Measurements from ENCODE around the gene TP53I13. TPM values are rescaled to one million over a fixed set of nuclear protein-coding genes. Genes with fewer than 3 reads are reported as not detected.

TP53I13 gene
- total RNA-seq, 3 donors from 2014 or later: 43.9 to 75.4 (median 46.9) TPM

DNA sequence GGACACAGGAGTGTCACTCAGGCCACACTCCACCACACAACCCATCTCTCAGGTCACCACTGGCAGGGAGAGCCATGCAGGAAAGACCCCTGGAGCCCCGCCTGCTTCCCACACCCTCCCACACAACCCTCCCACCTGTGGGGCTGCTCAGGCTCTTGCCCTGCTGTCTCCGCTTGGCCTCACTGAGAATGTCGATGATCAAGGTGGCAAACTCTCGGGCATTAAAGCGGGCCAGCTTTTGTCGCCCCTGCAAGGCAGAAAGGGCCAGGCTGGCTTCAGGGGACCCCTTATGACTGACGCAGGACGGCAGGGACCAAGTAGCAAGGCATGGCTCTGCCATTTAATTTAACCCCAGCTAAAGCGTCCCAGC lies 8.5 kb downstream of the TP53I13 start:
- Histone ChIP-seq H3K36me3 (ENCODE audit: low read depth) (no peaks in the 10 kb centered on the region), H3K4me1 (ENCODE audit: low read depth) (peaks cover 12% of the 10 kb centered on the region), H3K9me3 (no peaks in the 10 kb centered on the region), H3K4me3 (no peak overlapping the region)
- DNase-seq: peak in 1 of 3 donors; percentile 26
- no peak for TF ChIP-seq CTCF (IDR thresholded peaks at IDR 0.05)
- ATAC-seq: no peak
- intact Hi-C loops (cut with DNase I, micrococcal nuclease): no loop called here

- no peak for TF ChIP-seq CTCF (IDR thresholded peaks at IDR 0.05)
- intact Hi-C loops (cut with DNase I, micrococcal nuclease): no loop called here
- ATAC-seq (no peak), DNase-seq (peak in 1 of 3 donors; percentile 25)
- Histone ChIP-seq H3K36me3 (ENCODE audit: low read depth) (no peaks in the 10 kb centered on the region), H3K4me3 (no peak overlapping the region), H3K4me1 (ENCODE audit: low read depth) (peaks cover 12% of the 10 kb centered on the region), H3K9me3 (no peaks in the 10 kb centered on the region)
Measured at GRCh38 chr17:29577385-29578211, 9.1 kb downstream of the TP53I13 start.

DNA sequence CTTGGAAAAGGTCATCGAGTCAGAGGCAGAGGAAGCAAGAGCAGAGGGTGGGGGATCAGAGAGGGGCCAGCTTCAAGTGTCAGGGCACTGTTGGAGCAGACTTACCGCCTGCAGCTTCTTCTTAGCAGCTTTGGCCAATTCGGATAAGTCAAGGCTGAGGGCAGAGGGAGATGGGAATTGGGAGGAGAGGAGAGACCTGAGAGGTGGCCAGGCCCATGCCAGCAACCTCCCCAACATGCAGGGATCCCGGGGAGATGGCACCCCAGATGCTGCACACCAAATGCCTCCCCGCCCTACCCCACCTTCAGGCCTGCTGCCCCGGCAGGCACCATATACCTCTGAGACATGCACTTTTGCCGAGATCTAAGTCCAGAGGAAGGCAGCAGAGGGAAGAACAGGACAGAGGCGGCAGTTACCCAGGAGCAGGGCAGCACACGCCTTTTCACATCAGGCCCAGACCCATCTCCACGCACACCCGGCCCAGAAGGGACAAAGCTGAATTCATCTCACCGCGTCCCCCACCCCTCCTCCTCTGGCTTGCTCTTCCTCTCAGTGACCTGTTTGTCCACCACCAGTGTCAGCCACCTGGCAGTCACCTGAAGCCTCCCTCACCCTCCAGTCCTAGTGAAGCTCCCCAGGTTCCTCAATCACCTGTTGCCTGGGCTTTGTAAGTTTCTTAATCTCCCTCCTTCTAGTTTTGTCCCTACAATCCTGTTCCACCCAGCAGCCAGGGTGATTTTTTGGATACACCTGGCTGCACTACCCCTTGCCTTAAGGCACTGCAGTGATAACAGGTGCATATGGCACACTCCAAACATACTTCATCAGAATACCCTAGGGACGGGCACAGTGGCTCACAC lies 10.4 kb downstream of the TP53I13 start:
- Histone ChIP-seq H3K36me3 (ENCODE audit: low read depth) (no peaks in the 10 kb centered on the region), H3K9me3 (no peaks in the 10 kb centered on the region), H3K4me3 (no peak overlapping the region), H3K4me1 (ENCODE audit: low read depth) (peaks cover 12% of the 10 kb centered on the region)
- DNase-seq (peak in 1 of 3 donors; percentile 42), ATAC-seq (no peak)
- no peak for TF ChIP-seq CTCF (IDR thresholded peaks at IDR 0.05)
- intact Hi-C loops (cut with DNase I, micrococcal nuclease): no loop called here

- H3K36me3 ChIP-seq (ENCODE audit: low read depth): no peaks in the 10 kb centered on the region
- ATAC-seq: peak; percentile 94
- DNase-seq: peak; percentile 89 to 95 (median 93)
- H3K9me3 ChIP-seq: no peaks in the 10 kb centered on the region
- intact Hi-C loops (cut with DNase I, micrococcal nuclease): no loop called here
- no peak overlapping the region for H3K4me3 ChIP-seq
- peak; percentile 87 for TF ChIP-seq CTCF (IDR thresholded peaks at IDR 0.05)
- H3K4me1 ChIP-seq (ENCODE audit: low read depth): peaks cover 2% of the 10 kb centered on the region
Measured at GRCh38 chr17:29579866-29580771, 11.6 kb downstream of the TP53I13 start.

DNA sequence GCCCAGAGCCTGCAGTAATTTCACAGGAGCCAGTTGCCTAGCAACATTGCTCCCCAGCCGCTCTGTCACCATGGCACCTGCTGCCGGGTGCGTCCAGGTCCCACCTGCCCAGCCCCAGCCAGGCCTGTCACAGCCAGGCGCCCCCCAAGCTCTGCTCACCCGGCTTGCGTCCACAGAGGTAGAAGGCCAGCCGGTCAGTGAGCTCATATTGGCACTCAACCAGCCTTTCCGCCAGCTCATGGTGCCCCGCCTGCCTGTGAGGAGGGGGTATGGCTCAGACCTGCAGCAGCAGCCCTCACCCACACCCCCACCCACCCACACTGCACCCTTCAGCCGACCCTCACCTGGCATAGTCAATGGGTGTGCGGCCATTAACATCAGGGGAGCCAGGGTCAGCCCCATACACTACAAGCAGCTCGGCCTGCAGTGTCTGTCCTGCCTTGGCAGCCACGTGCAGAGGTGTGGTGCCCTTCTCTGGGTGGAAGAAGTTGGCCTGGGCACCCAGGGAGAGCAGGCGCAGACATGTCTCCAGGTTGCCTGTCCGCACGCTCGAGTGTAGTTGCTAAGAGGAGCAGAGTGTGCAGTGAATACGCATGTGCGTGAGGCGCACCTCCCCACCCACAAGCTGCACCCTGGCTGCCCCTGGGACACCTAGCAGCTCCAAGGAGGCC lies 13.2 kb downstream of the TP53I13 start:
- peak in 2 of 3 donors; percentile 30 to 54 for DNase-seq

More for the DNA sequence above, 13.2 kb downstream of the TP53I13 start:
- no peak overlapping the region for H3K4me3 ChIP-seq
- H3K36me3 ChIP-seq (ENCODE audit: low read depth): no peaks in the 10 kb centered on the region
- TF ChIP-seq CTCF (IDR thresholded peaks at IDR 0.05): no peak
- H3K9me3 ChIP-seq: no peaks in the 10 kb centered on the region
- ATAC-seq: no peak
- intact Hi-C loops (cut with DNase I, micrococcal nuclease): no loop called here
- H3K4me1 ChIP-seq (ENCODE audit: low read depth): peaks cover 2% of the 10 kb centered on the region

Measured in mucosa of descending colon (tissue), 3 donors.